Stimulated activated CD4-positive, alpha-beta T cell treated with anti-CD3 and anti-CD28 coated beads, Interleukin-4, amount 100 ng/mL, for 1 hour (primary cell): ENCODE results near the gene GRB7.
"Not testable (repeated sequence)": the region's sequence is repeated elsewhere in the genome, so short reads cannot be mapped to it uniquely, and the experiment has no call there.

Source experiments
- DNase-seq: peaks from one replicate; pipeline ENCODE4 v3.0.0-alpha.2; 2020

GRB7 gene

DNA sequence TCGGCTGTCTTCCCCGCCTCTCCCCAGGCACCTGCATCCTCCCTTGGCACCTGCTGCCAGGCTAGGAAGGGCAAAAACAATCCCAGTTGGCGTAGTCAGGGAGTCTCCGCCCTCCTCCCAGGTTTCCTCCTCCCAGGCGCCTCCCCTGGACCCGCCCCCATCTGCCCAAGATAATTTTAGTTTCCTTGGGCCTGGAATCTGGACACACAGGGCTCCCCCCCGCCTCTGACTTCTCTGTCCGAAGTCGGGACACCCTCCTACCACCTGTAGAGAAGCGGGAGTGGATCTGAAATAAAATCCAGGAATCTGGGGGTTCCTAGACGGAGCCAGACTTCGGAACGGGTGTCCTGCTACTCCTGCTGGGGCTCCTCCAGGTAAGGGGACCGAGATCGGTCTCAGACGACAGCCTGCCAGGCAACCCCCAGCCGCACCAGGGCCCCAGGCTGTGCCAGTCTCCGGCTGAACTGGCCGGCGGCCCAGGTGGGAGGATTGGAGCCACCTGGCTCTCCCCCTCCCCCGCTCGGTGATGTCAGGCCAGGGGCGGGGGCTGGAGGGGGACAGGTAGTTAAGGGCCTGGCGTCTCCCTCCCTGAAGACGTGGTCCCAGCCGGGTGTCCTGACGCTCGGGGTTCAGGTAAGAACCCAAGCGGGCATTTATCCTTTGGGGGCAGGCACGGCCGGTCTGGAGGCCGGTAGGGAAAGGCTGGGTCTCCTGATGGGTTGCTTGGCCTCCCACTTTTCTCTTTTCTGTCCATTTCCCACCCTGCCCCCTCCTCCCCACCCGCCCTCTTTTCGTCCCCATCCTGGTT is at the start of gene GRB7:
Gene GRB7 (plus strand): TSS at position 179 of the 808 bp plus-strand sequence. CDS start 4,364 bp downstream, outside the sequence.
- no peak for DNase-seq

DNA sequence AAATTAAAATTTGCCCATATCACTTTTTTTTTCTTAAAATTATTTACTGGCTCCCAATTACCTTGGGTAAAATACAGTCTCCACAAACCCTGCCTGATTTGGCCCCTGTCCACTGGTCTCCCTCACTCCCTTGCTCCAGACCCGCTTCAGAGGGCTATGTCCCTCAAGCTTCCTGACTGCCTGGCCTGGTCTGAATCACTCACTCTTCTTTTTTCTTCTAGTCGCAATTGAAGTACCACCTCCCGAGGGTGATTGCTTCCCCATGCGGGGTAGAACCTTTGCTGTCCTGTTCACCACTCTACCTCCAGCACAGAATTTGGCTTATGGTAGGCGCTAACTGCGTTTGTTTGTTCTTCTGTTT is 49.3 kb upstream of the GRB7 start:
- DNase-seq, result no peak

DNA sequence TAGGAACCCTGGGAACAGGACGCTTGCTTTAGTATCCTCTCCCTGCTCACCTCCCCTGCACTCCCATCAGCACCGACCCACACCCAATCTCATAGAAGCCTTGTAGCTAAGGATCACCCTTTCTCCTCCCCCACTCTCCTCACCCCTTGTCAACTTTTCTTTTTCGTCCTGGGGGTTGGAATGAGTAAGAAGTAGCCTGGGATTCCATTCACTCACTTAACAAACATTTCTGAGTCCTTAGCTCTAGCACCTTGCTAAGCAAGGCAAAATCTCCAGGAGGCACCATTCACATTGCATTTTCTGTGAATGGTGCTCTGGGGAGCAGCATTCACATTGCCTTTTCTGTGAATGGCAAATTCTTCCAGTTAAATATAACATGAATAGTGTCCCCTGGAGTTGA is 48.8 kb upstream of the GRB7 start:
- DNase-seq, result no peak

DNA sequence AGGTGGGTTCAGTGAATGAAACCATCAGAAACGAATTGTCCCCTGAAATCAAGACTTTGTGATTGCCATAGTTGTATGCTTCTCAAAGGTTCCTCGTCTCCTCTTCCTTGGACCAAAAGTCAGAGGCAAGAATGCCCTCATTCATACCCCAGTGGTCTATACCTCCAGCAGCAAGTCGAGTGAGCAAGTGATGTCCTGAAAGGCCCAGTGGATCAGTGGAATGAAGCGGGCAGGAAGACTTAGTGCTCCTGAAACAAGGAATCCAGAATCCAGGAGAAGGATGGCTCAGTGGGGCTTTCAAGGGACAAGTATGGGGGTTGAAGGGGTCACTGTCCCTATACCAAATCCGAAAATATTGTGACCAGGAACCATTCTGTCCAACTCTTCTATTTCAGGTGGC is 43.1 kb upstream of the GRB7 start:
- DNase-seq, result no peak

DNA sequence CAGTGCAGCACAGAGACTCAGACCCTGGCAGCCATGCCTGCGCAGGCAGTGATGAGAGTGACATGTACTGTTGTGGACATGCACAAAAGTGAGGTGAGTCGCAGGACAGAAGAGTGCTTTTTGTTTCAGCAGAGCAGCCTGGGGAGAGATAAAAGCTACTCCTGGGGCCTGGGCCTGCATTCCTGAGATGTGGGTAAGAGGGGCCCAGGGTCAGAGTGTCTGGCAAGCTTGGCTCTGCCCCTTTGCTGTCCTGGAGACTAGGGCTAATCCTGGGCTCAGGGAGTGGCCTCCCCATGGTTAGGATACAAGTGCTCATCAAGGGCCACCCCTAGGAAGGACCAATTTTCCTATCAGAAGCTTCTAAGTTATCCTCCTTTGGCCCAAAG is 42.7 kb upstream of the GRB7 start:
- DNase-seq, result no peak

DNA sequence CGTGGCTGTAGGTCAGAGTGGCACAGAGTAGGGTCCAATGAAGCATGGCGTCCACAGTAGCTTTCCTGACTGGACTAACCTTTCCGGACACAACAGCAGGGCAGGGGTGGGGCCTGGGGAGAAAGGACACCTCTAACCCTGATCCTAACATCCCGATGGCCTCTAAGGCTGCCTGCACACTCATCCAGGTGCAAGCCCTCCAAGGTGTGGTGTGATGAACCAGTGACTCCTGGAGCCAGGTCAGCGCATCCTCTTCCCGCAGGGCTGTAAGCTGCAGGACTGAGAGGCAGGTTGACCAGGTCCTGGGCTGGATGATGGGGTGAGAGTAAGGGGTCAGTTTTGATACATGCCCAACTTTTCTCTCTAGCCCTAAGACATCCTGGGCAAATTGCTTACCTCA is 41.0 kb upstream of the GRB7 start:
- DNase-seq, result no peak

DNA sequence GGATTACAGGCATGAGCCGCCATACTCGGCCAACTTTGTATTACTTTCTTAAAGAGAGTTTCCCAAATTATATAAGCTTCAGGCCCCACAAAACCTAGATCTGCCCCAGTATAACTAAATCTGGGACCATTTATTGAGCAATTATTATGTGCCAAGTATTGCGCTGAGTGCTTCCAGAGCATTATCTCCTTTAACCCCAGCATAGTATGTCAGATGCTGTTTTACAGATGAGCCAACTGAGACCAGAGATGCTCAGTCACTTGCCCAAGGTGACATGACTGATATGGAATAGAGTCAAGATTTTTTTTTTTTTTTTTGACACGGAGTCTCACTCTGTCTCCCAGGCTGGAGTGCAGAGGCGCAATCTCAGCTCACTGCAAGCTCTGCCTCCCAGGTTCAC is 39.8 kb upstream of the GRB7 start:
- no peak for DNase-seq

DNA sequence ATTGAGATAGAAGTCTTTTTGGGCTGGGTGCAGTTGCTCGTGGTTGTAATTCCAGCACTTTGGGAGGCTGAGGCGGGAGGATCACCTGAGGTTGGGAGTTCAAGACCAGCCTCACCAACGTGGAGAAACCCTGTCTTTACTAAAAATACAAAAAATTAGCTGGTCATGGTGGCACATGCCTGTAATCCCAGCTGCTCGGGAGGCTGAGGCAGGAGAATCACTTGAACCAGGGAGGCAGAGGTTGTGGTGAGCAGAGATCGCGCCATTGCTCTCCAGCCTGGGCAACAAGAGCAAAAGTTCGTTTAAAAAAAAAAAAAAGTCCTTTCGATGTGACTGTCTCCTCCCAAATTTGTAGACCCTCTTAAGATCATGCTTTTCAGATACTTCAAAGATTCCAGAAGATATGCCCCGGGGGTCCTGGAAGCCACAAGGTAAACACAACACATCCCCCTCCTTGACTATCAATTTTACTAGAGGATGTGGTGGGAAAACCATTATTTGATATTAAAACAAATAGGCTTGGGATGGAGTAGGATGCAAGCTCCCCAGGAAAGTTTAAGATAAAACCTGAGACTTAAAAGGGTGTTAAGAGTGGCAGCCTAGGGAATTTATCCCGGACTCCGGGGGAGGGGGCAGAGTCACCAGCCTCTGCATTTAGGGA is 38.5 kb upstream of the GRB7 start:
- not testable (repeated sequence) for DNase-seq

DNA sequence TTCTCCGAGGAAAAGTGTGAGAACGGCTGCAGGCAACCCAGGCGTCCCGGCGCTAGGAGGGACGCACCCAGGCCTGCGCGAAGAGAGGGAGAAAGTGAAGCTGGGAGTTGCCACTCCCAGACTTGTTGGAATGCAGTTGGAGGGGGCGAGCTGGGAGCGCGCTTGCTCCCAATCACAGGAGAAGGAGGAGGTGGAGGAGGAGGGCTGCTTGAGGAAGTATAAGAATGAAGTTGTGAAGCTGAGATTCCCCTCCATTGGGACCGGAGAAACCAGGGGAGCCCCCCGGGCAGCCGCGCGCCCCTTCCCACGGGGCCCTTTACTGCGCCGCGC is 38.0 kb upstream of the GRB7 start, which contains the start of gene ERBB2:
Gene ERBB2 (plus strand): TSS at position 247 of the 330 bp plus-strand sequence. CDS start 175 bp downstream, outside the sequence.
- no peak for DNase-seq

DNA sequence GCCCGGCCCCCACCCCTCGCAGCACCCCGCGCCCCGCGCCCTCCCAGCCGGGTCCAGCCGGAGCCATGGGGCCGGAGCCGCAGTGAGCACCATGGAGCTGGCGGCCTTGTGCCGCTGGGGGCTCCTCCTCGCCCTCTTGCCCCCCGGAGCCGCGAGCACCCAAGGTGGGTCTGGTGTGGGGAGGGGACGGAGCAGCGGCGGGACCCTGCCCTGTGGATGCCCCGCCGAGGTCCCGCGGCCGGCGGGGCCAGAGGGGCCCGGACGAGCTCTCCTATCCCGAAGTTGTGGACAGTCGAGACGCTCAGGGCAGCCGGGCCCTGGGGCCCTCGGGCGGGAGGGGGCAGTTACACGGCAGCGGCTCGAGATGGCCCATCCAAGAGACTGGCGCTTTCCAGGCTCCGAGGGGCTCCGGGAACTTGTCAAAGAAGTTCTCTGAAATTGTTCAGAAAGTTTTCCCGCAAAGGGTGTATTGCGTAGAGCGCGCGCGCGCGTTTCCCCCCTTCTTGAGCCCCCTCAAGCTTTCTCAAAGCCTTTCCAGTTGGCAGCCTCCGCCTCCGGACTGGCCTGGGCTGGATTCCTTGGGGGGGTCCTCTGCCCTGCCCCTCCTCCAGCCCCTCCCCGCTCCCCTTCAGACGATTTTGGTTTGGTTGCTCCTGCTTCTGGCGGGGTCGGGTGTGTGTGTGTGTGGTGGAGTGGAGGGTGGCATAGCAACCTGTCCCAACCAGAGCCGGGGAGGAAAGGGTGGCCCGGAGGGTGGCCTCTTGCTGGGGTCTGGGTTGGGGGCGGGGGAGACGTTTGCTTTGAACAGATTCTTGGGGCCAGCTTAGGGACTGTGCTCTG is 37.4 kb upstream of the GRB7 start:
- no peak for DNase-seq

DNA sequence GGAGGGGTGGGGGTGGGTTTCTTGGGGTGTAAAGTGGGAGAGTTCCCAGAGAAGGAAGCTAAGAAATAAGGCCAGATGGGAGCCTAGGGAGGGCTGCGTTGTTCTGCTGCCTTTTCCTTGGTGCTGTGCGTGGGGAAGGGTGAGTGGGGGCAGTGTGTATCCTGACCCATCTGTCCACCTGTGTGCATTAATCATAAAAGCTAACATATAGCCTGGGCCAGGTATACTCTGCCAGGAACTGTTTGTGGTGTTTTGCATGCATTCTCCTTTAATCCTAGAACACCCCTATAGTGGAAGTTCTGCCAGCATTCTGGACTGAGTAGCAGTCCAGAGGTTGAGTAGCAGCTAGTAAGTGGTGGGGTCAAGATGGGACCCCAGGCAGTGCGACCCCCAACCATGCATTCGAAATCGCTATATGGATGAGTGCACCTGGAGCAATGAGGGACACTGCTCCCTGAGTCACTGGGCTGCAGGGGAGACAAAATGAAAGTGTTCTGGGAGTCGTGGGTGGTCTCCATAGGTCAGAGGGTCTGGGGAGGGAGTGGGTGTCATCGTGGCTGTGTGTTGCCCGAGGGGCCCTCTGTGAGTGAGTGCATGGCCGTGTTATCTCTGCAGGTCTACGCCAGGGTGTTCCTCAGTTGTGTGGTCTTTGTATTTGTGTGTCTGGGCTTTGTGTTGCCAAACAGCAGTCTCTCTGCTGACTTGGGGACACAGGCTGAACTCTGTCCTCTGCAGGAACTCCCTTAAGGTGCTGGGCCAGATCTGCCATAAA is 36.5 kb upstream of the GRB7 start:
- DNase-seq, result no peak

DNA sequence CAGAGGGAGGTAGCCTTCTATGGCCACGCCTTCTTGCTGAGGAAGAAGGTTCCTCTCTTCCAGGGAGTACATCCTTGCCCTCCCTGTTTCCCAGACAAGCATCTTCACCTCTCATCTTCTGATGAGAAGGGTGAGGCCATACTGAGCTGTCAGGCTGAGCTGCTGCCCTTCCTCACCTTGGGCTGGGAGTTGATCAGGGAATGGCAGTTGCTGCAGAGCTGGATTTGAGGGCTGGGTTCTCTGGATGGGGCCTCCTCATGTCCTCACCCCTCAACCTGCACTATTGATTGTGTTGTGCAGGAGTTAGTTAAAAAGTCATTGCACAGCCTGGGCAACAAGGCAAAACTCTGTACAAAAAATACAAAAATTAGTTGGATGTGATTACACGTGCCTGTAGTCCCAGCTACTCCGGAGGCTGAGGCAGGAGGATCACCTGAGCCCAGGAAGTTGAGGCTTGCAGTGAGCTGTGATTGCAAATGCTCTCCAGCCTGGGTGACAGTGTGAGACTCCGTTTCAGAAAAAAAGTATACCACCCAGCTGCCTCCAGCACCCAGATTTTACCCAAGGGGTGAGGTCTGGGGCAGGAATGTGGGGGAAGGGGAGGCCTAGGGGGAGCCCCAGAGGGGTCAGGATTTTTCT is 35.8 kb upstream of the GRB7 start:
- no peak for DNase-seq

DNA sequence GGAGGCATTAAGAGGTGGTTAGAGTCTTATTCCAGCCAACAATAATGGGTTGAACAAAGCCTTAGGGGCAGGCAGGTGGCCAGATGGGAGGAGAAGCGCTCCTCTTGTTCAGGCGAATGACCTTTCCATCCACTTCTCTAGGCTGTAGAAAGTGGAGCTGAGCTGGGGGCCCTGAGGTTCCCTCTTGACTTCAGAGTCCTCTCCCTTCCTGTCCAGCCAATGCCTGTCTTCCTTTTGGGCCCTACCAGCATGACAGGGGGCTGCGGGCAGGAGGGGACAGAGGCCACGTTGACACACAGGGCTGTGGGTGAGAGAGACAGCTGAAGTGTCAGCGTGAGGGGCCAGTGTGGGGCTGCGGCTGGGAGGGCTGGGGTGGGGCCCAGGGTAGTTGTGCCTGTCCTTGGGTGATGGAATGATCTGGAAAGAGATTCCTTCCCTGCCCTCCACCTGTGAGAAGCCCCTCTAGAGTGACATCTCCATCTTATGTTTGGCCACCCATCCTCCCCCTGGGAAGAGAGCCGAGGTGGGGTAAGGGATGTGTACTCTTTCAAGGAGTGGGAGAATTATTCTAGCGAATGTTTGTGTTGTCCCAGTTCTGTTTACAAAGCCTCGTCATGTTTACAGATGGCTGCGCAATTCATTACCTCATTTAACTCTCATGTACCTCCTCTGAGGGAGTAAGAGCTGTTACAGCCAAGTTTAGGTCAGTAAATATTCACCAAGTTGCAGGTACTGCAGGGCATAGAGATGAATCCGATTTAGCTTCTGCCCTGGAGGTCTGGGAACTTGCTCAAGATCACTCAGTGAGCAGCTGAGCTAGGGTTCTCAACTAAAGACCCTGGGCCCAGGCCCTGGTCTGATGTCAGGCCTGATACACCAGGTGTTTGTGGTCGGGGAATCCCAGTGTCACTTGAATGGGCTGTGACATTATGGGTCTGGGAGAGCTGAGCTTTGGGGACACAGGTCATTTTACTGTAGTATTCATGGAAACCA is 34.5 kb upstream of the GRB7 start:
- no peak for DNase-seq

DNA sequence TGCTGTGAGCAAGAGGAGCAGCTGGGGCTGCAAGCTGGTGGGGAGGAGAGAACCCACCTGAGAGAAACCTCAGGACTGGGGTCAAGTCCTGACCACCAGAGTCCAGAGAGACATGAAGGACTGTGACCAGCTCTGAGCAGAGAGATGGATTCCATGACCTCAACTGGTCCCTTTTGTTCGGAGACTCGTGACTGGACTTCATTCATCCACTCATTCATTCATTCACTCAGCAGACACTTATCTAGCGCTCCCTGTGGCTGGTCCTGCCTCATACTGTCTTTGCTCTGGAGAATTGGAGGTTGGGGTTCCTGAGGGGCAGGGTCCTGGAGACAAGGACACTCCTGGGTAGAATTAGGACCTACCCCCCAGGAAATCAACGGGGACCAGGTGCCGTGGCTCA is 33.8 kb upstream of the GRB7 start:
- no peak for DNase-seq

DNA sequence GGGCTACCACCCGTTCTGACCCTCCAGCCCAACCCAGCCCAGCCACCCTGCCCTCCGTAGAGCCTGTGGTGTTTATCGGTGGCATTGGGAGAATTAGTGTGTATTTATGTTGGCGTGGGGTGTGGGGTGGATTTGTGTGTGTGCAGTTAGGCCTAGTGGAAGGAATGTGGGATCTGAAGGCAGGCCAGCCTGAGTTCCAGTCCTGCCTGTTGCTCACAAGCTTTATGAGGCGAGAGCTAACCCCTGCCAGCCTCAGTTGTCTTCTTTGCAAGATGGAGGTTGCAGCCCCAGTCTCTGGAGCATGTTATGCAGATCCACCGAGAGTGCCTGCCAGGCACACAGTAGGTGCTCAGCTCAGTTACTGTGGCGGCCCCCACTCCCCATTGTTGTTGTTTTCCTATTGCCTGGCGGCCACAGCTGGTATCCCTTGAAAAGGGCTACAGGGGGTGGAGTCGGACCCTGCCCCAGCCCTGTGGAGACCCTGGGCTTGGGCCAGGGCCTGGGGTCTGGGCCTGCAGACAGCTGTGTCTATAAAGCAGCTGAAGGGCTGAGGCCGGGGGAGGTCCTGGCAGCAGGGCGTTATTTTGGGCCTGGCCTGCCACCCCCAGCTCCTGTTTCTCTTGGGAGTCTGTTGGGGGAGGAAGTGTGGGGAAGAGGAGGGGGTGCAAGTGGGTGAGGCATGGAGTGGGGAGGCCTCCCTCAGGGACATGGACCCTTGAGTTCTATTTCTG is 32.8 kb upstream of the GRB7 start:
- no peak for DNase-seq

DNA sequence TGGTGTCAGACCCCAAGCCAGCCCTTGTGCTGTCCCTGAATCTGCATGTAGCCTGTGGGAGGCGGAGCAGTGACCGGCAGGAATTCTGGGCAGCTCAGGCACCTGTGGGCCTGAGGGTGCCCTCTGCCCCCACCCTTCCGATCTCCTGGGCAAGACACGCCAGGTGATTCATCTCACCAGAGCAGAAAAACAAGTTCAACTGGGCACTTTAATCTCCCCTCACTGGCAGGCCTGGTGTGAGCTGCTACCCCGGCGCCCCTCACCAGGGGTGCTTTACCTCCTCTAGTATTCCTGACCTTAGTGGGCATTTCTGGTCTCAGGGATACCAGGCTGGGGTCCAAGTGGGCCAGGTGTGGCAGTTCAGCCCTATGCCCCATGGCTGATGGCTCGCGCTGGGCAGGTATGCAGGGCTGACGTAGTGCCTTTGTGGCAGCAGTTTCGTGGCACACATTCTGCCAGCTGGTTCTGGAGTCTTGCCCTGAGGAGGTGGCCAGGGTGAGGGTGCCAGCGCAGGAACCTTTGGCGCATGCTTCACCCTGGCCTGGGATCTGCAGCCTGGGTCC is 31.9 kb upstream of the GRB7 start:
- DNase-seq, result no peak

DNA sequence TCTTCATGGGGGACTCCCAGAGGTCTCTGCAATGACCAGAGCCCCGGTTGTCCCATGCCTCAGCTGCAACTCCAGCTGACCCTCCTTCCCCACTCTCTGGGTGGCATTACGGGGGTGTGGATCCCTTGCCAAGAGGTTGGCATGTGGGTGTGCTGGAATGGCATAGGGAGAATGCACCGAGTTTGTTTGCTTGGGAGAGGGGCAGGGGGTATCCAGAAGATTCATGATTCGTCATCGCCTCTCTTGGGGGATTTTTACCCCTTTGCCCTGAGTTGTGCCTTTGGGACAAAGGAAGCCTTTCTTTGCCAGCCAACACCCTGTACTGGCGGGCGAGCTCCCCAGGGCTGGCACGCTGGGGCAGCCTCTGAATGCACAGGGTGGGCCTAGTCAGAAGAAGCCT is 31.4 kb upstream of the GRB7 start:
- DNase-seq, result no peak

DNA sequence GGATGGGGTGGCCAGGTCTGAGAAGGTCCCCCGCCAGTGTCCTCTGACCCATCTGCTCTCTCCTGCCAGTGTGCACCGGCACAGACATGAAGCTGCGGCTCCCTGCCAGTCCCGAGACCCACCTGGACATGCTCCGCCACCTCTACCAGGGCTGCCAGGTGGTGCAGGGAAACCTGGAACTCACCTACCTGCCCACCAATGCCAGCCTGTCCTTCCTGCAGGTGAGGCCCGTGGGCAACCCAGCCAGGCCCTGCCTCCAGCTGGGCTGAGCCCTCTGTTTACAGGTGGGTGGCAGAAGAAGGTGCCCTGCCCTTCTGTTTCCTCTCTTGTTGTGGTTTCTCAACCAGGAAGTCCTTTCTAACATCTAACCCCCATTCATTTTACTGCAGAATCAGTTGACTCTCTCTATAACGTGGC is 30.8 kb upstream of the GRB7 start:
- DNase-seq, result no peak

DNA sequence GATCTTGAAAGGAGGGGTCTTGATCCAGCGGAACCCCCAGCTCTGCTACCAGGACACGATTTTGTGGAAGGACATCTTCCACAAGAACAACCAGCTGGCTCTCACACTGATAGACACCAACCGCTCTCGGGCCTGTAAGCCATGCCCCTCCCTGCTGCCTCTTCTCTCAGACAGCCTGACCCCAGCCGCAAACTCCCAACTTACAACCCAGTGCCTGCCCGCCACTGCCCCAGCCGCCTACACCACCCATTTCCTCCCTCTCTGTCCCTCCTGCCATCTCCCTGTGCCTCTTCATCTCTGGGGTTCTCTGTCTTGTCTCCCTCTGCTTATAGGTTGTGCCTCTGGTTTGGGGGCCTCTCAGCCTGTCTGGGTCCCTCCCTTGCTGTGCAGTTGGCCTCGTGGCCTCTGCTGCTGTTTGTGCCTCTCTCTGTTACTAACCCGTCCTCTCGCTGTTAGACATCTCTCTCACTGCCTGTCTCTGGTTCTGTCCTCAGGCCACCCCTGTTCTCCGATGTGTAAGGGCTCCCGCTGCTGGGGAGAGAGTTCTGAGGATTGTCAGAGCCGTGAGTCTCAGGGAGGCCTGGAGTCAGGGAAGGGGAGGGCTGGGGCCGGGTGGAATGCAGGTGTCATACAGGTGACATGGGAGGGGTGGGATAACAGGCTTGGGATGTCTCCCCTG is 28.3 kb upstream of the GRB7 start:
- DNase-seq, result no peak
